HL-60/S4 (cell line): ENCODE measurements around the gene GBF1.

Experiments
- in situ Hi-C: fragments of 300-500 bp; cut with MboI; formaldehyde crosslinking; loops from 2 replicates; pipeline ENCODE4 v1.14.3; 2022; ENCODE audit warnings: low sequenced_read_pairs

Gene GBF1

GRCh38 chr10:102262744-102263370, 17.5 kb downstream of the GBF1 start:
- in situ Hi-C loops = no loop called here

DNA sequence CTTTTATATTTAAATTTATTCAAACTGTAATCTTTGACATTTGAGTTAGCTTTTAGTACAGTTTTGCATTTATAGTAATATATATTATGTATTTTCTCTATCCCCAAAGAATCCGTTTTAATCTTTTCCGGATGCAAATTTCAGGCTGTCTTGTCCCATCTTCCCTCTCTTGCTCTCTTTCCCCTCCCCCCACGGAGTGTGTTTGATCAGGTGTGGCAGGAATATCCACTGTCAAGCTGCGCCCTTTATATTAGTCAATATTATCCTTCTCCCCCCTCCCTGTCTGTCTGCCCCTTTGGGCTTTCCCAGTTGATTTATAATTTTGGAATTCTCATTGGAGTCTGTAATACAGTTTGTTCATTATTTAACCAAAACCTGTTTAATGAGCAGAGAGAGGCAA, 19.0 kb downstream of the GBF1 start:
- in situ Hi-C loops = no loop called here

DNA sequence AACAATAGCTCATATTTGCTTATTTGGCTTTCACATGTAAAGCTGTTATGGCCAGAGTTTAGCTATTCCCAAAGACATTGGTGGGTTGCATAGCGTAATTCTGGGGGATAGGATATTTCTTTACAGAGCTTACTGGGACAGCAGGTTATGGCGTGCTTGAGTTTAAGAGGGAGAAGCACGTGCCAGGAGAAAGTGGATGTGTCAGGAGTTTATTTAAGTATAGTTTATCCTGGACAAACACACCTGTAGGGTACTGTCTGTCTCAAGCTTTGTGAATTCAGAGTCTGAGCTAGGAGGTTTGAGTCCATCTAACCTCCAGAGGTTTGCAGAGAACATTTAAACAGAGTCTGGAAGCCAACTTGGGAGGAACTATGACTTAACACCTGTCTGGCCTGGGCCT, 21.3 kb downstream of the GBF1 start:
- in situ Hi-C loops = no loop called here

DNA sequence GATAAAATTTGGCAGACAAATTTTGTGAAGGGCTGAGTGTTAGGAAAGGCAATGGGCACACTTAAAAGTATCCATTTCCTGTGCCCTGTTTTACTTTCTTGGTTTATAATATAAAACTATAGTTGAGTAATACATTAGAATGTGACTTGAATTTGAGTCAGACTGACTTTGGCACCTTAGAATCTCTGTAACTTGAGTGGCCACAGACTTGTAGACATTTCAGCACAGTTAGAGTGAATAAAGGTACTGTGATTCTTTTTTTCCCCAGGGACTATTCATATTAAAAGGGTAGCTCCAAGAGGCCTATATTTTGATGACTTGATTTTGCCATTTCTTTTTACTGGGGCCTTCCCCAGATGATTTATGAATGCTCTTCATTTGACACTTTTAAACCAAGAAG, 22.4 kb downstream of the GBF1 start:
- in situ Hi-C loops = no loop called here

DNA sequence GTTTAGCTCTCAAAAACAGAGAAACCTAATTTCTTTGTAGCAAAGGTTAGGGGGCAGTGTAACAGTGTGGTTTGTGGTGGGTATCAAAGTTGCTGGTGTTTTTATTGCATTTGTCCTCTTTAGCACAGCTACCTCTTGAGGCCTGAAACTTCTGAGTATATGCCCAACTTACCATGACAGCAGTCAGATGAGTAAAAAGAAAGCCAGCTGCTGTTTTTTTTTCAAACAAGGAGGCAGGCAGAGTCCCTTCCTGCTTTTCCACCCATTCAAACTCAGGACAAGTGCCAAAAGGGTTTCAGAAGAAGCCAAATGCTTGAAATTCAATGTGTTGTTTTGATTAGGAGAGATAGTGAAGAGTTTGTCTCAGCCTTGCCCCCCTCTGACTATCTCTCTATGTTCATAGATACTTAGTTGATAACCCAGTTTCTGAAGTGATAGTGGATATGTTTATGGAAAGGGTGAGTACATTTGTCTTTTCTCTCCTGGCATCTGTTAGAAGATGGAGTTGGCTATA, 23.1 kb downstream of the GBF1 start:
- in situ Hi-C loops = no loop called here

- in situ Hi-C loops = no loop called here
These were observed 23.7 kb downstream of the GBF1 start for GRCh38 chr10:102269017-102269416.

DNA sequence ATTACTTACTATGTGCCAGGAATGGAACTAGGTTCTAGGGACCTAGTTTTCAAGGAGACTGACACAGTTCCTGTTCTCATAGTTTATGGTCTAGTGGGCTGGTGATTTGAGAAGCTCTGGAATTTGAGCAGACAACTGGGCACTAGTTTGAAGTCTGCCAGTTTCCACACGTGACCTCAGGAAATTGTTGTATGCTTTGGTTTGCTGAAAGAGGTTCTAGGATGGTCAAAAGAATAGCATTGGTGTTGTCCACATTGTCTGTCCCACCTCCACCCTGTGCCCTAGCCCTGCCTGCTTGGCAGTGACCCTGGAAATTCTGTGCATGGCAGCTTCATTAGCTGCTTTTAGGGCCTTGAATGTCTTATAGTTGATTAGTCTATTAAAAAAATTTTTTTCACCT, 28.7 kb downstream of the GBF1 start:
- in situ Hi-C loops = no loop called here

GRCh38 chr10:102275343-102275742, 30.0 kb downstream of the GBF1 start:
- in situ Hi-C loops = no loop called here

- in situ Hi-C loops = no loop called here
These were observed 33.8 kb downstream of the GBF1 start for GRCh38 chr10:102279104-102279503.

- in situ Hi-C loops = no loop called here
These were observed 35.2 kb downstream of the GBF1 start for GRCh38 chr10:102280397-102281101.

DNA sequence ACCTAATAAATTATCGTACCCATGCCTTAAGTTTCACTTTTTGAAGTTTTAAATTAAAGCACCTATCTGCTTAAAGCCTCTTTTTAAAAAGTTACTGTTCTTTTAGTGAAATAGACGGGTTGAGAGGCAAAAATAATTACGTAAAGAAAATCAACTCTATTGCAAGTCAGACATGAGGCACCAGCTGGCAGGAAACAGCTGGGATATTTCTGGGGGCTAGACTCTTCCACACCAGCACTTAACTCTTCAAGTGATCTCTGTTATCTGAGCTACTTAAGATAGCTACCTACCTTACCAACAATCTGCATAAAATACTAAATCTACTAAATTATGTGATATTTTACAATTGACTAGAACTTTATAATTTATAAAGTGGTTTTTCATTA, 35.8 kb downstream of the GBF1 start:
- in situ Hi-C loops = no loop called here

GRCh38 chr10:102283488-102283887, 38.2 kb downstream of the GBF1 start:
- in situ Hi-C loops = no loop called here

- in situ Hi-C loops = no loop called here
These were observed 38.6 kb downstream of the GBF1 start for GRCh38 chr10:102283890-102284289.

- in situ Hi-C loops = no loop called here
These were observed 39.2 kb downstream of the GBF1 start for GRCh38 chr10:102284531-102284930.

- in situ Hi-C loops = no loop called here
These were observed 39.8 kb downstream of the GBF1 start for GRCh38 chr10:102285133-102285532.

GRCh38 chr10:102286216-102286615, 40.9 kb downstream of the GBF1 start:
- in situ Hi-C loops = no loop called here

GRCh38 chr10:102287538-102287937, 42.2 kb downstream of the GBF1 start:
- in situ Hi-C loops = no loop called here

DNA sequence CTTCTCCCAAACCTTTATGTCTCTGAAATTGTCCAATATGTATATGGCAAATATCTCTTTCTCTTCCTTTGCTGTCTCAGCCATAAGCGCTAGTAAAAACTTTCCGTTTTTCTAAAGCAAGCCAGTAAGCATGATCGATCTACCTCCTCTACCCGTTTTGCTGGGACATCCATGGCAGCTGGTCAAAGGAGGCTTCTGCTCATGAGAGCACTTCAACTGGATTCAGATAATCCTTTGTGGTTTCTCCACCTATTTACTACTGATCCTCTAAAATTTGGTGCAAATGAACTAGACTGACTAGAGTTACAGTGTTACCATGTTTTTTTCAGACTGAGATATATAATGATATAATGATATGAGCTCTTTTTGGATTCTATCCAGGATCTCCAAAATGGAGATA, 42.7 kb downstream of the GBF1 start:
- in situ Hi-C loops = no loop called here

DNA sequence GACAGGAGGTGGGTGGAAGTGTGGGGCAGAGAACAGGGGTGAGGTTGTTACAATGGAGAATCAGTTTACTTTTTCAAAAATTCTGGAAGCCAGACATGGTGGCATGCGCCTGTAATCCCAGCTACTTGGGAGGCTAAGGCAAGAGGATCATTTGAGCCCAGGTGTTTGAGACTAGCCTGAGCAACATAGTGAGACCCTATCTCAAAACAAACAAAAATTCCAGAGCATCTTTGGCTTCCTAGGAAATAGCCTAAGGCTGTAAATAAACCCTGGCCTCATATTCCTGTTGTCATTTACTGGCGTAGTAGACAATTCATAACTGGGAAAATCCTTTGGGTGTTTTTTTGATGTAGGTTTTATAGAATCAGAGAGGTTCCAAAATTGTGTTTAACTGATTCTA, 44.0 kb downstream of the GBF1 start:
- in situ Hi-C loops = no loop called here

- in situ Hi-C loops = no loop called here
These were observed 44.5 kb downstream of the GBF1 start for GRCh38 chr10:102289840-102290239.

DNA sequence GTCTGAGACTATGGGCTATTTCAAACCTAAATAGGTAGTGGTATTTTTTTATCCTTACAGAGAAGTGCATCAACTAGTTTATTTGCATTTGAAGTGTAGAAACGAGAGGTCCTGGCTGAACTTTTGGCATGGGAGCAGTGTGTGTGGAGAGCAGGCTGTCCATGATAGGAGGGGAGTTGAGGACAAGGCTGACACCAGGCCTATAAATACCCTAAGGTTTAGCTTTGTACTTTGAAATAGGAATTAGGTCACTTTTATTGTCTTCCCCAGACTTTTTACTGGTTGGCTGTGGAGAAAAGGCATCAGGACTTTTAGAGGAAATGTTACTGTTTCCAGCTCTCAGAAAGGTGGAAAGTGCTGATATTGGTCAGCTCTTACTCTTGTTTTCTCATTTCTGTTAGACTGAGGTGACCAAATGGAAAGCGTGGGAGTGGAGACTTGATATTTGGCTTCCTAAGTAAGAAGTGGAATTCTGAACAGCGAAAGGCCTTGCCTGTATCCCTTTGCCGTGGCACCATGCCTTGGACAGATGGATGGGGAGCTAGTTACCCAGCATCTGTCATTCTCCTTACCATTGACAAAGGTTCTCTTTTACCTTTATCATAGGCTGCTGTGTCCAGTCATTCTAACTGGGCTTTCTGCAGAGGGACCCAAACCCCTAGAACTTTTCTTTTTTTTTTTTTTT, 46.0 kb downstream of the GBF1 start:
- in situ Hi-C loops = no loop called here

DNA sequence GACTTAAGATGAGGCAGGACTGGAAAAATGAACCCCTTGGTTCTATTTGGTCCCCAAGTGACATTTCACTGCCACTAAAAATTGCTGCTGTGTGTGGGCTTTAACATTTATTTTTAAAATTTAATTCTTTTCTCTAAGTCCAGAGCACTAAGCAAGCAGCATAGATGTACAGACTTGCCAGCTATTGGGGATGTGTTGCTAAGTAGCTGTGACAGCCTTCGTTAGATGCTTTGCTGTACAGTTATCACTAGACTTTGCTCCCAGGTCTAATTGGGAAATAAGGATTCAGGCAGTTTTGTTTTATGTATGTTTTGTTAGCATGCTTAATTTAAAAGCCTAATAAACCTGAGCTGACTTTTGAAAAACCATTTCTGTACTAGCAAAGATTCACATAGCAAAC, 51.8 kb downstream of the GBF1 start:
- in situ Hi-C loops = no loop called here
